ENCODE data around the gene DLG2.

- TF ChIP-seq, protein P1, sequence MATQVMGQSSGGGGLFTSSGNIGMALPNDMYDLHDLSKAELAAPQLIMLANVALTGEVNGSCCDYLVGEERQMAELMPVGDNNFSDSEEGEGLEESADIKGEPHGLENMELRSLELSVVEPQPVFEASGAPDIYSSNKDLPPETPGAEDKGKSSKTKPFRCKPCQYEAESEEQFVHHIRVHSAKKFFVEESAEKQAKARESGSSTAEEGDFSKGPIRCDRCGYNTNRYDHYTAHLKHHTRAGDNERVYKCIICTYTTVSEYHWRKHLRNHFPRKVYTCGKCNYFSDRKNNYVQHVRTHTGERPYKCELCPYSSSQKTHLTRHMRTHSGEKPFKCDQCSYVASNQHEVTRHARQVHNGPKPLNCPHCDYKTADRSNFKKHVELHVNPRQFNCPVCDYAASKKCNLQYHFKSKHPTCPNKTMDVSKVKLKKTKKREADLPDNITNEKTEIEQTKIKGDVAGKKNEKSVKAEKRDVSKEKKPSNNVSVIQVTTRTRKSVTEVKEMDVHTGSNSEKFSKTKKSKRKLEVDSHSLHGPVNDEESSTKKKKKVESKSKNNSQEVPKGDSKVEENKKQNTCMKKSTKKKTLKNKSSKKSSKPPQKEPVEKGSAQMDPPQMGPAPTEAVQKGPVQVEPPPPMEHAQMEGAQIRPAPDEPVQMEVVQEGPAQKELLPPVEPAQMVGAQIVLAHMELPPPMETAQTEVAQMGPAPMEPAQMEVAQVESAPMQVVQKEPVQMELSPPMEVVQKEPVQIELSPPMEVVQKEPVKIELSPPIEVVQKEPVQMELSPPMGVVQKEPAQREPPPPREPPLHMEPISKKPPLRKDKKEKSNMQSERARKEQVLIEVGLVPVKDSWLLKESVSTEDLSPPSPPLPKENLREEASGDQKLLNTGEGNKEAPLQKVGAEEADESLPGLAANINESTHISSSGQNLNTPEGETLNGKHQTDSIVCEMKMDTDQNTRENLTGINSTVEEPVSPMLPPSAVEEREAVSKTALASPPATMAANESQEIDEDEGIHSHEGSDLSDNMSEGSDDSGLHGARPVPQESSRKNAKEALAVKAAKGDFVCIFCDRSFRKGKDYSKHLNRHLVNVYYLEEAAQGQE (IDR thresholded peaks at IDR 0.05; ENCODE audit: insufficient read depth in 1 of 2, low read depth in 2 of 2, low read length in 2 of 2): no peak
- TF ChIP-seq SIN3A (IDR thresholded peaks at IDR 0.05; ENCODE audit: borderline replicate concordance, insufficient read depth, low read length) (no peak), POLR2AphosphoS5 (IDR thresholded peaks at IDR 0.05; ENCODE audit: low read depth, low read length) (no peak)
Measured at GRCh38 chr11:84833488-84834088, 793.6 kb downstream of the DLG2 start.
